NCI-H1417 (cell line): ENCODE data around the gene FOXO1.

ENCODE experiments used
- DNase-seq, 3 experiments: peaks; one replicate each; lab custom pipeline; 2025; lab: John Stamatoyannopoulos, UW

Gene FOXO1

DNA sequence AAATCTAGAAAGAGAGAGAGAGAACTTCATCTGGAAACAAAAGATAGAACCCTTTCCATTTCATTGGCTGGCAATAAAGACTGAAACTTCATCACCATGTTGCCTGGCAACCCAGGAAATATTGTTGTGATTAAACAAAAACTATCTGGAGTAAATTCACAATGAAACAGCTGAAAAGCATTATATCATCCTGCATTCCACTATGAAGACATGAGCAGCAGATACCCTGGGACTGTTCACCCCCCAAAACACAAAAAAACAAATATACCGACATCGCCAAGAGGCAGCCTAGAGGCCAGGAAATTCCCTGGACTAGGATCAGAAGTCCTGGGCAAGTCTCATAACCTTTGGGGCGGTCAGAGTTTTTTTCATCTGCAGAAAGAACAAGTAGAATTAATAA lies 158.3 kb downstream of the FOXO1 start:
- no peak for DNase-seq

DNA sequence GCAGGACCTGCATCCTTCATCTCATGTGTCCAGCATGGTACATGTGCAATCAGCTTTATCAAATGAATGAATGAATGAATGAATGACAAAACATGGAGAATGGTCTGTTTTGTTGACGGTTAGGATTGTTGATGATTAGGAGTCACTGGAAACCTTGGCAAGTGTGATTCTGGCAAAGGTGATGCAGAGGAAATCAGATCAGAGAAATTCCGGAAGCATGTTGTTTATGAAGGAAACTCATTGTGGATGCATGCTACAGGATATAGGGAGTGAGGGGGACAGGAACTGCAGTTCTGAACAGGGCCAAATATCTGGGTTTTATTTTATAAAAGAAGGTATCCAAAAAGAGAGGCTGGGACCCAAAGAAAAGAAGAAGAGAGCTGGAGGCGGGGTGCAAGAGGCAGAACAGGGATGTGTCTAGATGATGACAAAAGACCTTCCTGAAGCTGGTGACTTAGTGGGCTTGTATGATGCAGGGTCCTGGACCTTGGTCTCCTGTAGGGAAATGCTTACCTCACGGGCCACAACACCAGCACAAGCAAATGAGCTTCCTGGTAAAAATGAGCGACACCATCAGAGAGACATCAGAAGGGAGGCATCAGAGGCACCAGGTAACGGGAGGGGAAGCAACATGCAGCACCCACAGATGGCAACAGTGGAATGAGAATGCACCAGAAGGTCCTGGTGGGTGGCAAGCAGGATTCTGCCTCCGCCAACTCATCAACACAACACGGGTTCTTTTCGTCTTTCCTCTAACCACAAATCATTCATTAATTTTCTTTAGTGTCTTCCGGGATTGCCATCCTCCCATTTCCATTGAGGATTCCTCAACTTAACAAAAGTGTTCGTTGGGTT lies 159.6 kb downstream of the FOXO1 start:
- DNase-seq, result no peak
